Measurements from ENCODE around the gene CTTNBP2. TPM values are rescaled to one million over a fixed set of nuclear protein-coding genes. Genes with fewer than 3 reads are reported as not detected.

CTTNBP2 gene
- total and polyA plus RNA-seq, 2 donors (not counting 1 experiment from before 2014, with no cell fraction given) = 0.04 to 0.27 TPM

DNA sequence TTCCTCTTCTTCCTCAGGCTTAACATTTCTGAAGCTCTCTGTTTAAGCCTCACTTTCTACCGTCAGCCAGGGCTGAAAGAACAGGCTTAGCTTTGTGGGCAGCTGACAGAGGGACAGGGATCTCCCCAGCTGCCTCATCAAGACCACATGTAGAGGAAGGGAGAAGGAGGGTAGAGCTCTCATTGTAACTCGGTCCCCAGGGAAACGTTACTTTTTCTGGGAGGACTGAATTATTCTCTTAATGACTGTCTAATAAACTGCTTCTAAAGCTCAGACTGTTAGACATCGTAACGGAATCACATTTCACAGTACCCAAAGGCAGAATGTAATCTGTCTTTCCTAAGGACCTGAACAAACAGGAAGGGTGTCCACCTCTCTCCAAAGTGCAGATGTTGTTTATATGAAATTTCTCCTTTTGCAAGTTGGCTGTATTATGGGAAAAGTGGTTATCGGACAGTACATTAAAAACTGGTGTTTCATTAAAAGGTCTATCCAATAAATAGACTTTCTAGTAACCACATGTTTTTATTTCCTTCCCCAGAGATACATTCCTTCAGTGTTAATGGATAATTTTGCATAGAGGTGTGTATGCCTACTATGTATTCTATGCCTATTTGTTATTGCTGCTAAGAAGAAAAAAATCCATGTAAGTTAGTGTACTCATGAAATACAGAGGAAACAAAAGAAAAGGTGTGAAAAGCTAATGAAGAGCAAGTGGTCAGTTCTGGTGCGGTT, 144.2 kb downstream of the CTTNBP2 start:
- POLR2A ChIA-PET = no interaction called here
- intact Hi-C loops (cut with micrococcal nuclease) = no loop called here
- H2AFZ ChIP-seq (ENCODE audit: insufficient read depth, low read depth, low read length, poor library complexity, severe bottlenecking) = no peak overlapping the region

DNA sequence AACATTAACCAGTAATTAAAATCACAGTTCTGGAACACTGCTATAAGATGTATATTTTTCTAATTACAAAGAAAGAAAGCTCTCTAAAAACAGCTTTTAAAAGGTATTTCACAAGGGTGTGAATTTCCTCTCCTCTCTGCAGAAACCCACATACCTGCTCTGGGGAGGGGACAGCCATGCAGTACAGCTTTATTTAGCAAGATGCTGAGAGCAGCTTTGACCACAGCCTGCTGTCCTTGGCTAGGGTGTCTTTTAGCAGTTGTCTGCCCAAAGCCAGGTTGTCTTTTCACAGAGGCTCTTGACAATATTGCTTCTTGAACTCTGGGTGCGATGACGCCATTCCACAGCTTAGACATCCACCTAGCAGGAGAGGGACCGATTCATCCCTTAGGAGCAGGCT, 148.3 kb downstream of the CTTNBP2 start:
- WGBS (ENCODE audit: insufficient coverage) = no CpG with 5 or more reads among the region's 3 CpGs
- ATAC-seq (ENCODE audit: low read depth) (no peak), DNase-seq (no peak)
- POLR2A ChIA-PET = no interaction called here
- CTCF ChIA-PET = no interaction called here
- Histone ChIP-seq H3K4me1 (ENCODE audit: control insufficient read depth in 2 of 2, insufficient read depth in 2 of 2, low read length in 2 of 2) (no peaks in the 10 kb centered on the region), H3K27ac (ENCODE audit: low read length in 2 of 2) (no peak overlapping the region), H3K79me2 (ENCODE audit: control insufficient read depth, insufficient read depth, low read length) (no peaks in the 10 kb centered on the region), H3K9ac (ENCODE audit: low read length) (no peak overlapping the region), H4K20me1 (ENCODE audit: control insufficient read depth, insufficient read depth, low read length, poor library complexity, severe bottlenecking) (no peaks in the 10 kb centered on the region), H2AFZ (ENCODE audit: insufficient read depth, low read depth, low read length, poor library complexity, severe bottlenecking) (no peak overlapping the region), H3K36me3 (replicated peaks in 1 of 2; ENCODE audit: control extremely low read depth in 1 of 2, control insufficient read depth in 1 of 2, extremely low read depth in 1 of 2, insufficient read depth in 2 of 2, low read length in 1 of 2) (no peaks in the 10 kb centered on the region), H3K9me3 (ENCODE audit: control extremely low read depth in 1 of 3, control insufficient read depth in 2 of 3, insufficient read depth in 1 of 3, low read length in 2 of 3) (no peaks in the 10 kb centered on the region), H3K27me3 (replicated peaks in 1 of 4; ENCODE audit: control extremely low read depth in 1 of 4, control insufficient read depth in 3 of 4, insufficient read depth in 4 of 4, low read length in 3 of 4) (peaks cover 0 to 4% (median 0%) of the 10 kb centered on the region in 4 experiments), H3K4me2 (replicated peaks; ENCODE audit: low read depth, low read length, poor library complexity, severe bottlenecking) (no peak overlapping the region), H3K4me3 (ENCODE audit: control extremely low read depth in 1 of 5, extremely low read depth in 1 of 5, insufficient read depth in 1 of 5, low read depth in 2 of 5, low read length in 4 of 5) (no peak overlapping the region)
- H3K27me3 Mint-ChIP-seq = peaks cover 15% of the 10 kb centered on the region
- TF ChIP-seq EZH2 (IDR thresholded peaks at IDR 0.05; ENCODE audit: borderline replicate concordance, insufficient read depth, low read depth, low read length, poor library complexity, severe bottlenecking) = no peak
- TF ChIP-seq, protein P1, sequence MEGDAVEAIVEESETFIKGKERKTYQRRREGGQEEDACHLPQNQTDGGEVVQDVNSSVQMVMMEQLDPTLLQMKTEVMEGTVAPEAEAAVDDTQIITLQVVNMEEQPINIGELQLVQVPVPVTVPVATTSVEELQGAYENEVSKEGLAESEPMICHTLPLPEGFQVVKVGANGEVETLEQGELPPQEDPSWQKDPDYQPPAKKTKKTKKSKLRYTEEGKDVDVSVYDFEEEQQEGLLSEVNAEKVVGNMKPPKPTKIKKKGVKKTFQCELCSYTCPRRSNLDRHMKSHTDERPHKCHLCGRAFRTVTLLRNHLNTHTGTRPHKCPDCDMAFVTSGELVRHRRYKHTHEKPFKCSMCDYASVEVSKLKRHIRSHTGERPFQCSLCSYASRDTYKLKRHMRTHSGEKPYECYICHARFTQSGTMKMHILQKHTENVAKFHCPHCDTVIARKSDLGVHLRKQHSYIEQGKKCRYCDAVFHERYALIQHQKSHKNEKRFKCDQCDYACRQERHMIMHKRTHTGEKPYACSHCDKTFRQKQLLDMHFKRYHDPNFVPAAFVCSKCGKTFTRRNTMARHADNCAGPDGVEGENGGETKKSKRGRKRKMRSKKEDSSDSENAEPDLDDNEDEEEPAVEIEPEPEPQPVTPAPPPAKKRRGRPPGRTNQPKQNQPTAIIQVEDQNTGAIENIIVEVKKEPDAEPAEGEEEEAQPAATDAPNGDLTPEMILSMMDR (IDR thresholded peaks at IDR 0.05) = no peak
- H3K9me3 Mint-ChIP-seq (ENCODE audit: insufficient read depth) = no peaks in the 10 kb centered on the region
- no peak overlapping the region for H3K27ac Mint-ChIP-seq
- H3K4me3 Mint-ChIP-seq = no peak overlapping the region
- intact Hi-C loops (cut with micrococcal nuclease) = no loop called here
- no peaks in the 10 kb centered on the region for H3K4me1 Mint-ChIP-seq

More for the DNA sequence above, 144.2 kb downstream of the CTTNBP2 start:
- Mint-ChIP-seq H3K4me3 (no peak overlapping the region), H3K9me3 (ENCODE audit: insufficient read depth) (no peaks in the 10 kb centered on the region), H3K27me3 (peaks cover 20% of the 10 kb centered on the region), H3K4me1 (no peaks in the 10 kb centered on the region), H3K27ac (no peak overlapping the region)
- no peak overlapping the region for H3K4me2 ChIP-seq (replicated peaks; ENCODE audit: low read depth, low read length, poor library complexity, severe bottlenecking)
- H3K4me3 ChIP-seq (ENCODE audit: control extremely low read depth in 1 of 5, extremely low read depth in 1 of 5, insufficient read depth in 1 of 5, low read depth in 2 of 5, low read length in 4 of 5) = no peak overlapping the region
- CTCF ChIA-PET = no interaction called here
- peaks cover 0 to 8% (median 0%) of the 10 kb centered on the region in 4 experiments for H3K27me3 ChIP-seq (replicated peaks in 1 of 4; ENCODE audit: control extremely low read depth in 1 of 4, control insufficient read depth in 3 of 4, insufficient read depth in 4 of 4, low read length in 3 of 4)
- no peaks in the 10 kb centered on the region for H3K4me1 ChIP-seq (ENCODE audit: control insufficient read depth in 2 of 2, insufficient read depth in 2 of 2, low read length in 2 of 2)
- no peak overlapping the region for H3K9ac ChIP-seq (ENCODE audit: low read length)
- no CpG with 5 or more reads among the region's 7 CpGs for WGBS (ENCODE audit: insufficient coverage)
- H3K79me2 ChIP-seq (ENCODE audit: control insufficient read depth, insufficient read depth, low read length) = no peaks in the 10 kb centered on the region
- DNase-seq (no peak), ATAC-seq (ENCODE audit: low read depth) (no peak)
- no peaks in the 10 kb centered on the region for H4K20me1 ChIP-seq (ENCODE audit: control insufficient read depth, insufficient read depth, low read length, poor library complexity, severe bottlenecking)
- TF ChIP-seq EZH2 (IDR thresholded peaks at IDR 0.05; ENCODE audit: borderline replicate concordance, insufficient read depth, low read depth, low read length, poor library complexity, severe bottlenecking) = no peak
- TF ChIP-seq, protein P1 (IDR thresholded peaks at IDR 0.05) = no peak
- H3K9me3 ChIP-seq (ENCODE audit: control extremely low read depth in 1 of 3, control insufficient read depth in 2 of 3, insufficient read depth in 1 of 3, low read length in 2 of 3) = no peaks in the 10 kb centered on the region
- H3K36me3 ChIP-seq (replicated peaks in 1 of 2; ENCODE audit: control extremely low read depth in 1 of 2, control insufficient read depth in 1 of 2, extremely low read depth in 1 of 2, insufficient read depth in 2 of 2, low read length in 1 of 2) = no peaks in the 10 kb centered on the region
- no peak overlapping the region for H3K27ac ChIP-seq (ENCODE audit: low read length in 2 of 2)
